Retina (tissue), 1 donor: Measurements from ENCODE around the gene HIBADH.

Experiments
- DNase-seq: peaks from one replicate; pipeline ENCODE4 v3.0.0-alpha.2; 2016

Gene HIBADH

GRCh38 chr7:27482219-27482618 lies 180.5 kb downstream of the HIBADH start:
- no peak for DNase-seq

GRCh38 chr7:27478556-27478955 lies 184.1 kb downstream of the HIBADH start:
- no peak for DNase-seq

GRCh38 chr7:27478084-27478483 lies 184.6 kb downstream of the HIBADH start:
- no peak for DNase-seq

GRCh38 chr7:27476493-27476892 lies 186.2 kb downstream of the HIBADH start:
- DNase-seq, result no peak
